CD4-positive, alpha-beta T cell treated with Interleukin-6 at 100 ng/mL for 8 hours (primary cell): ENCODE results near the gene FOXP4.
A peak's percentile ranks its signal among the peaks of the same experiment; 100 is the strongest.

Experiments used
- DNase-seq: peaks from one replicate; pipeline ENCODE4 v3.0.0-alpha.2; 2020; ENCODE audit warnings: mixed read lengths, low spot score

The FOXP4 gene

GRCh38 chr6:41522780-41523548 is 23.2 kb upstream of the FOXP4 start:
- no peak for DNase-seq

GRCh38 chr6:41523915-41524633 is 22.1 kb upstream of the FOXP4 start:
- DNase-seq: no peak

DNA sequence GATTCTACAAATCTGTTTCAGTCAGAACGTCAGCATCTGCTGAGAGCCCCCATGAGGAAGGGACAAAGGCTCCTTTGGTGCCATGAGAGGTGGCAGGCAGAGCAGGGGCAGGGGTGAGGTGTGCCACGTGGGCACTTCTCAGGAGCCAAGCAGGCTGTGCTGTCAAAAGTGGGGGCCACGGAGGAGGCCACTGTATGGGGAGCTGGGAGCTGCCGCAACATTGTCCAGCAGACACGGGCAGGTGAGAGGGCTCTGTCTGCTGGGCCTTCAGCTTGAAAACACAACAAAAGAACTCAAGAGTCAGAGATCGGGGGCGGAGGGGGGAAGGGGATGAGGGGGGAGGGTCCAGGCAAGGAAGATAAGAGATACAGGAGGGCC is 21.6 kb upstream of the FOXP4 start:
- DNase-seq: no peak

- DNase-seq: no peak
These were observed 18.3 kb upstream of the FOXP4 start for GRCh38 chr6:41527721-41528408.

- no peak for DNase-seq
These were observed 17.7 kb upstream of the FOXP4 start for GRCh38 chr6:41528409-41528963.

- no peak for DNase-seq
These were observed 17.1 kb upstream of the FOXP4 start for GRCh38 chr6:41529049-41529448.

GRCh38 chr6:41529970-41530369 is 16.2 kb upstream of the FOXP4 start:
- no peak for DNase-seq

DNA sequence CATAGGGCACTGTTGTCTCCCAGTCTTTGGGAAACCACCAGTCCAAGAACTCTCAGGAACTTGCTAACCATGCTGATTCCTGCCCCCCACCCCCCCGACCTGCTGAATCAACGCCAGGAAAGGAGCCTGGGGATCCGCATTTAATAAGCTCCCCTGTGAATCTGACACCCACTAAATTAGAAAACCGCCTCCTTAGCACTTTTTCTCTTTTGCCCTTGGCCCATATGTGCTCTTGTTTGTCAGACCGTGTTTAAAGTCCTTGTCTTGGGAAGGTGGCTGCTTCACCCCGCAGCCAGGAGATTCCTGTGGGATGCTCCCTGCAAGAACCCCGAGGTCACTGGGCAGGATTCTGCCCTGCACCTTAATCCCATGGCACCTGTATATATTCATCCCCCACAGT is 15.7 kb upstream of the FOXP4 start:
- DNase-seq: no peak

DNA sequence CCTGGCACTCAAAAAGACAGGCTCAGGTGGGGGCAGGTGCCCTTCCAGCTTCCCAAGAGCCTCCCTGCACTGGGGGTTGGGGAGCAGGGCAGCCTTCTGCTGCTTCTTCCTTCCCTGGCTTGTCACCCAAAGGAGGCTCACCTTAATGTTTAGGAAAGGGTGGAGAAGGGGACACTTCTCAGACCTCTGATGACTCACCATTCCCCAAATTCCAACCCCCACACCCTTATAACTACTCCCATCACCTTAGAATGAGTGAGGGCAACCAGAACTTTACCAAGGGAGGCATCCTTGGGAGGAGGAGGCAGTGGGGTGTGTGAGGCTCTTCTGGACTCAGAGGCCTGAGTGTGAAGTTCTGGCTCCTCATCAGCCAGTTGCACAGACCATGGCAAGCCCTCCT is 15.2 kb upstream of the FOXP4 start:
- no peak for DNase-seq

DNA sequence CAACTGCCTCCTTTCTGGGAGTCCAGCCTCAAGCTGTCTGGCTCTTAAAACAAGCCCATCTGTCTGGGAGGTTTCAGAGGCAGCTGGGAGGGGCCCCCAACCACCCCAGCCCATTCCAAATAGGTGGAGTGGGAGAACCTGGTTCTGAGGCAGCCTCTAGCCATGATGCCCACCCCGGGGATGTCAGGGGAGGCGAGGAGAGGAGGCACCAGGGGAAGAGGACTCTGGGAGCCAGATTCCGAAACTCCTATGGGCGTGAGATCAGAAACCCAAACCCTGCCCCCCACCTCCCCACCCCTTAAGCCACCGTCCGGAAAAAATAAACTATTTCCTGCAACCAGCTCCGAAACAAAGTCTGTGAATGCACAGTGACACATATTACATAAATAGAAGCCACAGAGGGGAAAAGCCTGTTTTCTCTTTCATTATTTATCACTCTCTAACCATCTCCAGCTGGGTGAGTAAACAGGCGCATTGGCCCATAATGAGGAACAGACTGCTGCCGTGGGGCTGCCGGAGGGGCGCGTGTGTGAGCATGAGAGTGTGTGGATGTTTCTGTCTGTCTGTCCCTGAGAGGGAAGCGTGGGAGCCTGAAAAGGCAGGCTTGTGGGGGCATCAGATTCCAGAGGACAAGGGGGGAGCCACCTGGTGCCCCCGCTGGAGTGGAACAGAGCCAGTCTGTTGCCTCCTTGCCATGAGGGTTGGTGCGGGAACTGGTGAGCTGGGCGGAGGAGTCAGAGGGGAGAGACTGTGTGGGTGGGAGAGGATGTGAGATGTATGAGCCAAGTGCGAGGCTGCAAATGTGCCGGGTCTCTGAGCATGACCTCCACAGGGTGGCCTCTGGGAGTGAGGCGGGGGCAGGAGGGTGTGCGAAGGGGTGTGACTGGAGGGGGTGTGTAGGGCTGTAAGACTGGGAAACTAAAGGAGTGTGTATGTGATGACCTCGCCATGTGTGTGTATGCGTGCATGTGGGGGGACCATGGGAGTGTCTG is 14.3 kb upstream of the FOXP4 start:
- peak; percentile 41 for DNase-seq

- no peak for DNase-seq
These were observed 10.4 kb upstream of the FOXP4 start for GRCh38 chr6:41535766-41536165.

- no peak for DNase-seq
These were observed 9.1 kb upstream of the FOXP4 start for GRCh38 chr6:41536795-41537758.

- no peak for DNase-seq
These were observed 7.5 kb upstream of the FOXP4 start for GRCh38 chr6:41538556-41539182.

GRCh38 chr6:41539204-41539603 is 7.0 kb upstream of the FOXP4 start:
- no peak for DNase-seq

GRCh38 chr6:41541364-41541763 is 4.8 kb upstream of the FOXP4 start:
- no peak for DNase-seq

- DNase-seq: no peak
These were observed 3.1 kb upstream of the FOXP4 start for GRCh38 chr6:41543087-41543486.

GRCh38 chr6:41545247-41545702 is 906 bp upstream of the FOXP4 start:
- DNase-seq: no peak

DNA sequence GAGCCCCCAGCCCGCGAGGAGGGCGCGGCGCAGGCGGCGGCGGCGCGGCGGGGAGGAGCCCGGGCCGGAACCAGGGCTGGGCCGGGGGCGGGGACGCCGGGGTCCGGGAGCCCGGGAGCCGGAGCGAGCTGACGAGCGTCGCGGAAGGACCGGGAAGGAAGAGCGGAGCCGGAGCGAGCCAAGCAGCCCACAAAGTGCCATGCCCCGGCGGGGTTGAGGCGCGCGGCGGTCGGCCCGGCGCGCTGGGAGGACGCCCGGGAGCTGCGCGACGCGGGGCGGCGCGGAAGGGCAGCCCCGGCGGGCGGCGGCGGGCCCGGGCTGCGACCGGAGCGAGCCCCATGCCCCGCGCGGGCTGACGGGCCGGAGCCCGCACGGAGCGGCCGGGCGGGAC is 289 bp downstream of the FOXP4 start:
- peak; percentile 27 for DNase-seq

GRCh38 chr6:41546866-41547798 is 951 bp downstream of the FOXP4 start:
- no peak for DNase-seq
